Measurements from ENCODE around the gene ABLIM1.

GRCh38 chr10:114429581-114430335 lies 228.3 kb downstream of the ABLIM1 start:
- TF ChIP-seq, protein P1, sequence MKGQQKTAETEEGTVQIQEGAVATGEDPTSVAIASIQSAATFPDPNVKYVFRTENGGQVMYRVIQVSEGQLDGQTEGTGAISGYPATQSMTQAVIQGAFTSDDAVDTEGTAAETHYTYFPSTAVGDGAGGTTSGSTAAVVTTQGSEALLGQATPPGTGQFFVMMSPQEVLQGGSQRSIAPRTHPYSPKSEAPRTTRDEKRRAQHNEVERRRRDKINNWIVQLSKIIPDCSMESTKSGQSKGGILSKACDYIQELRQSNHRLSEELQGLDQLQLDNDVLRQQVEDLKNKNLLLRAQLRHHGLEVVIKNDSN (IDR thresholded peaks at IDR 0.05) = no peak
- TF ChIP-seq RAD21 (IDR thresholded peaks at IDR 0.05; ENCODE audit: low read depth) (no peak), EP300 (IDR thresholded peaks at IDR 0.05; ENCODE audit: borderline replicate concordance) (no peak), CREB1 (IDR thresholded peaks at IDR 0.05; ENCODE audit: low read depth) (no peak), CEBPB (IDR thresholded peaks at IDR 0.05) (no peak), YY1 (IDR thresholded peaks at IDR 0.05; ENCODE audit: low read depth) (no peak), TCF12 (IDR thresholded peaks at IDR 0.05; ENCODE audit: low read depth) (no peak)
- TF ChIP-seq, protein P2, sequence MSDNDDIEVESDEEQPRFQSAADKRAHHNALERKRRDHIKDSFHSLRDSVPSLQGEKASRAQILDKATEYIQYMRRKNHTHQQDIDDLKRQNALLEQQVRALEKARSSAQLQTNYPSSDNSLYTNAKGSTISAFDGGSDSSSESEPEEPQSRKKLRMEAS (IDR thresholded peaks at IDR 0.05) = no peak
- TF ChIP-seq, protein P3, sequence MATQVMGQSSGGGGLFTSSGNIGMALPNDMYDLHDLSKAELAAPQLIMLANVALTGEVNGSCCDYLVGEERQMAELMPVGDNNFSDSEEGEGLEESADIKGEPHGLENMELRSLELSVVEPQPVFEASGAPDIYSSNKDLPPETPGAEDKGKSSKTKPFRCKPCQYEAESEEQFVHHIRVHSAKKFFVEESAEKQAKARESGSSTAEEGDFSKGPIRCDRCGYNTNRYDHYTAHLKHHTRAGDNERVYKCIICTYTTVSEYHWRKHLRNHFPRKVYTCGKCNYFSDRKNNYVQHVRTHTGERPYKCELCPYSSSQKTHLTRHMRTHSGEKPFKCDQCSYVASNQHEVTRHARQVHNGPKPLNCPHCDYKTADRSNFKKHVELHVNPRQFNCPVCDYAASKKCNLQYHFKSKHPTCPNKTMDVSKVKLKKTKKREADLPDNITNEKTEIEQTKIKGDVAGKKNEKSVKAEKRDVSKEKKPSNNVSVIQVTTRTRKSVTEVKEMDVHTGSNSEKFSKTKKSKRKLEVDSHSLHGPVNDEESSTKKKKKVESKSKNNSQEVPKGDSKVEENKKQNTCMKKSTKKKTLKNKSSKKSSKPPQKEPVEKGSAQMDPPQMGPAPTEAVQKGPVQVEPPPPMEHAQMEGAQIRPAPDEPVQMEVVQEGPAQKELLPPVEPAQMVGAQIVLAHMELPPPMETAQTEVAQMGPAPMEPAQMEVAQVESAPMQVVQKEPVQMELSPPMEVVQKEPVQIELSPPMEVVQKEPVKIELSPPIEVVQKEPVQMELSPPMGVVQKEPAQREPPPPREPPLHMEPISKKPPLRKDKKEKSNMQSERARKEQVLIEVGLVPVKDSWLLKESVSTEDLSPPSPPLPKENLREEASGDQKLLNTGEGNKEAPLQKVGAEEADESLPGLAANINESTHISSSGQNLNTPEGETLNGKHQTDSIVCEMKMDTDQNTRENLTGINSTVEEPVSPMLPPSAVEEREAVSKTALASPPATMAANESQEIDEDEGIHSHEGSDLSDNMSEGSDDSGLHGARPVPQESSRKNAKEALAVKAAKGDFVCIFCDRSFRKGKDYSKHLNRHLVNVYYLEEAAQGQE (IDR thresholded peaks at IDR 0.05; ENCODE audit: low read depth) = no peak

Data from Ishikawa (cell line).